H1 (cell line): ENCODE data around the gene CSNK1D. TPM values are rescaled to one million over a fixed set of nuclear protein-coding genes. Genes with fewer than 3 reads are reported as not detected.

Experiments used
- CTCF ChIA-PET: fragments of 300-600 bp; sonication (Branson Sonifier 250); formaldehyde crosslinking; loops from one replicate; lab custom pipeline; 2021; ENCODE audit not compliant: partially characterized antibody; lab: Charles Lee
- POLR2A ChIA-PET: fragments of 300-600 bp; sonication (Branson Sonifier 250); formaldehyde crosslinking; loops from one replicate; lab custom pipeline; 2021; ENCODE audit warnings: inconsistent platforms; ENCODE audit not compliant: partially characterized antibody; lab: Charles Lee
- DNase-seq, 2 experiments: peaks; one replicate each; pipeline versions ENCODE4 v3.0.0 to v3.0.0-alpha.2; 2010 to 2022; ENCODE audit warnings: low spot score in 2 of 2, low read depth in 1 of 2, mixed read lengths in 1 of 2
- FAIRE-seq: peaks from 2 replicates; lab custom pipeline; 2011; peaks lifted over from hg19 to GRCh38; lab: Jason Lieb, UNC
- H2AFZ ChIP-seq: 2 replicates; pipeline ENCODE4 v1.8.1; 2012; ENCODE audit warnings: low read length, inconsistent platforms
- H2AK5ac ChIP-seq: 2 replicates; pipeline ENCODE4 v1.6.1; 2013; ENCODE audit warnings: low read depth, low read length
- H2BK120ac ChIP-seq: replicated peaks from 2 replicates; pipeline ENCODE3; 2013; ENCODE audit warnings: low read depth, low read length, inconsistent platforms
- H2BK12ac ChIP-seq: 2 replicates; pipeline ENCODE4 v1.6.1; 2013; ENCODE audit warnings: low read depth, low read length
- H2BK15ac ChIP-seq: 2 replicates; pipeline ENCODE4 v1.6.1; 2013; ENCODE audit warnings: low read length
- H2BK20ac ChIP-seq: 2 replicates; pipeline ENCODE4 v1.6.1; 2013; ENCODE audit warnings: low read length
- H2BK5ac ChIP-seq: 2 replicates; pipeline ENCODE4 v1.6.1; 2013; ENCODE audit warnings: low read depth, low read length
- H3K14ac ChIP-seq: 2 replicates; pipeline ENCODE4 v1.6.1; 2013; ENCODE audit warnings: inconsistent platforms; ENCODE audit not compliant: insufficient read length
- H3K18ac ChIP-seq: 2 replicates; pipeline ENCODE4 v1.6.1; 2013; ENCODE audit warnings: low read length; ENCODE audit errors: extremely low read depth
- H3K23ac ChIP-seq: 2 replicates; pipeline ENCODE4 v1.6.1; 2013; ENCODE audit warnings: inconsistent platforms; ENCODE audit not compliant: insufficient read length
- H3K23me2 ChIP-seq: 2 replicates; pipeline ENCODE4 v1.6.1; 2013; ENCODE audit warnings: low read depth, low read length
- H3K27ac ChIP-seq: 2 replicates; pipeline ENCODE4 v1.6.1; 2011; ENCODE audit warnings: low read depth, low read length, inconsistent platforms
- H3K27me3 ChIP-seq, 4 experiments: replicated peaks in 1 of 4; 1 replicate in 1 of 4; 2 replicates in 3 of 4; pipeline versions ENCODE4 v1.6.1 to v1.8.1; 2011 to 2013; ENCODE audit warnings: low read length in 3 of 4, mild to moderate bottlenecking in 3 of 4, inconsistent platforms in 2 of 4, mixed read lengths in 2 of 4, moderate library complexity in 1 of 4; ENCODE audit not compliant: control insufficient read depth in 3 of 4, insufficient read depth in 3 of 4; ENCODE audit errors: extremely low read depth in 1 of 4
- H3K36me3 ChIP-seq, 4 experiments: 2 replicates each; pipeline versions ENCODE4 v1.6.1 to v1.8.1; 2011 to 2013; ENCODE audit warnings: mild to moderate bottlenecking in 4 of 4, low read length in 3 of 4, moderate library complexity in 2 of 4, control low read depth in 1 of 4, inconsistent platforms in 1 of 4; ENCODE audit not compliant: insufficient read depth in 4 of 4, control insufficient read depth in 2 of 4
- H3K4ac ChIP-seq: replicated peaks from 2 replicates; pipeline ENCODE3; 2013; ENCODE audit warnings: low read length, low read depth, mixed read lengths, inconsistent platforms; ENCODE audit not compliant: insufficient read length
- H3K4me1 ChIP-seq, 4 experiments: replicated peaks in 1 of 4; 1 replicate in 1 of 4; 2 replicates in 3 of 4; pipeline versions ENCODE4 v1.6.1 to v1.8.1; 2011 to 2013; ENCODE audit warnings: low read length in 3 of 4, inconsistent platforms in 2 of 4, mixed read lengths in 1 of 4; ENCODE audit not compliant: insufficient read depth in 4 of 4, control insufficient read depth in 3 of 4
- H3K4me2 ChIP-seq, 2 experiments: 2 replicates each; pipeline versions ENCODE4 v1.6.1 to v1.8.1; 2011 to 2013; ENCODE audit warnings: low read depth in 2 of 2, low read length in 2 of 2, control low read depth in 1 of 2, inconsistent platforms in 1 of 2, mild to moderate bottlenecking in 1 of 2; ENCODE audit not compliant: insufficient read depth in 1 of 2
- H3K4me3 ChIP-seq, 4 experiments: fragments of 200-600, 300-600 bp in 1 of 4; sonication (generic), shearing (Covaris generic), sonication (Bioruptor Twin) in 1 of 4; 2 replicates each; pipeline versions ENCODE4 v1.5.1 to v1.8.1; 2011 to 2016; ENCODE audit warnings: low read length in 4 of 4, low read depth in 3 of 4, control low read depth in 2 of 4, inconsistent platforms in 2 of 4, mild to moderate bottlenecking in 2 of 4, mixed read lengths in 1 of 4, moderate library complexity in 1 of 4; ENCODE audit not compliant: insufficient read depth in 2 of 4; ENCODE audit errors: extremely low read depth in 1 of 4
- H3K56ac ChIP-seq: replicated peaks from 2 replicates; pipeline ENCODE3; 2013; ENCODE audit warnings: low read depth, mild to moderate bottlenecking, mixed read lengths, low read length, inconsistent platforms; ENCODE audit not compliant: insufficient read length
- H3K79me1 ChIP-seq: 2 replicates; pipeline ENCODE4 v1.6.1; 2013; ENCODE audit warnings: low read depth, low read length, control low read depth
- H3K79me2 ChIP-seq, 2 experiments: 2 replicates each; pipeline versions ENCODE4 v1.6.1 to v1.8.1; 2012 to 2013; ENCODE audit warnings: low read length in 2 of 2, mild to moderate bottlenecking in 2 of 2, inconsistent platforms in 1 of 2; ENCODE audit not compliant: insufficient read depth in 2 of 2, control insufficient read depth in 1 of 2
- H3K9ac ChIP-seq, 4 experiments: replicated peaks in 1 of 4; 1 replicate in 1 of 4; 2 replicates in 3 of 4; pipeline versions ENCODE4 v1.6.1 to v1.8.1; 2011 to 2013; ENCODE audit warnings: low read depth in 3 of 4, low read length in 3 of 4, control low read depth in 2 of 4, mild to moderate bottlenecking in 2 of 4, moderate library complexity in 2 of 4, inconsistent platforms in 1 of 4; ENCODE audit errors: extremely low read depth in 1 of 4
- H3K9me3 ChIP-seq, 2 experiments: 2 replicates each; pipeline versions ENCODE4 v1.6.1 to v1.8.1; 2012 to 2013; ENCODE audit warnings: mild to moderate bottlenecking in 2 of 2, moderate library complexity in 2 of 2, control low read depth in 1 of 2, inconsistent platforms in 1 of 2, low read depth in 1 of 2, low read length in 1 of 2, mixed read lengths in 1 of 2; ENCODE audit not compliant: insufficient read depth in 2 of 2
- H4K20me1 ChIP-seq, 2 experiments: replicated peaks in 1 of 2; 2 replicates each; pipeline versions ENCODE3 to v1.8.1; 2011 to 2013; ENCODE audit warnings: inconsistent platforms in 2 of 2, low read length in 2 of 2, mild to moderate bottlenecking in 1 of 2; ENCODE audit not compliant: insufficient read depth in 2 of 2, control insufficient read depth in 1 of 2
- H4K5ac ChIP-seq: 2 replicates; pipeline ENCODE4 v1.6.1; 2013; ENCODE audit warnings: low read length, low read depth, mixed read lengths, inconsistent platforms; ENCODE audit not compliant: insufficient read length
- H4K8ac ChIP-seq: 2 replicates; pipeline ENCODE4 v1.8.0; 2013; ENCODE audit warnings: mild to moderate bottlenecking, moderate library complexity, low read length, inconsistent platforms; ENCODE audit not compliant: insufficient read depth; ENCODE audit errors: extremely low read depth
- H4K91ac ChIP-seq: replicated peaks from 2 replicates; pipeline ENCODE3; 2013; ENCODE audit warnings: low read length, mixed read lengths, inconsistent platforms; ENCODE audit not compliant: insufficient read length
- E2F6 ChIP-seq: IDR thresholded peaks from 2 replicates; pipeline ENCODE4 v1.6.1; 2012; ENCODE audit warnings: inconsistent platforms
- SP1 ChIP-seq: IDR thresholded peaks from 2 replicates; pipeline ENCODE4 v1.6.1; 2011; ENCODE audit warnings: low read depth, low read length
- TAF7 ChIP-seq: optimal IDR thresholded peaks from 2 replicates; pipeline ENCODE3; 2011; ENCODE audit warnings: low read depth, mild to moderate bottlenecking, inconsistent platforms, low read length, moderate library complexity, borderline replicate concordance
- WGBS, 2 experiments: shearing (Covaris generic) in 1 of 2; methylation state at CpG; one replicate each; pipeline versions ENCODE4 v1.1.6 to v1.1.7; 2013 to 2015; ENCODE audit warnings: low lambda C conversion rate in 2 of 2, mixed read lengths in 2 of 2, inconsistent platforms in 1 of 2, low coverage in 1 of 2, missing lambda C conversion rate in 1 of 2; ENCODE audit not compliant: insufficient replicate concordance in 2 of 2, insufficient coverage in 1 of 2, insufficient read length in 1 of 2; ENCODE audit errors: extremely low coverage in 1 of 2, missing lambda C conversion rate in 1 of 2; 5-methylcytosine and 5-hydroxymethylcytosine counted together
- polyA plus RNA-seq, 7 experiments: library from polyadenylated mRNA; depleted of rRNA in 3 of 7; stranded (reverse) in 5 of 7; unstranded in 2 of 7; fragments of >200 nt in 5 of 7; fragments of 200-250 nt in 2 of 7; gene quantifications; 1 replicate in 5 of 7; 2 replicates in 1 of 7; 4 replicates in 1 of 7; pipeline versions ENCODE4 v1.2.1 to v1.2.3, GENCODE V29; 2011 to 2013; ENCODE audit warnings: missing spikeins in 2 of 7, mixed read lengths in 2 of 7
- total RNA-seq: library from RNA; stranded (reverse); fragmentation: NEBNext Ultra II Directional; extraction: Animal tissue kit (Norgen Biotek cat#: 25700); gene quantifications from 2 replicates; pipeline ENCODE4 v1.2.1, GENCODE V29; 2021

Gene CSNK1D
- total and polyA plus RNA-seq, 2 of the 8 experiments (the other 6 are each of a cell fraction or from before 2014, with no cell fraction given): 73.5 to 103 TPM

- POLR2A ChIA-PET: no interaction called here
- no peak for TF ChIP-seq E2F6
- TF ChIP-seq SP1: no peak
- TF ChIP-seq TAF7: no peak
Observed at GRCh38 chr17:82276938-82277337, 3.4 kb upstream of the CSNK1D start.

More at GRCh38 chr17:82276938-82277337, 3.4 kb upstream of the CSNK1D start:
- no peak overlapping the region for H3K4me2 ChIP-seq
- H2BK12ac ChIP-seq: no peak overlapping the region
- no peak overlapping the region for H4K91ac ChIP-seq
- 90% methylated on average over 5 of the region's 5 CpGs; no CpG with 5 or more reads in 1 of the 2 experiments for WGBS, 2 experiments
- H3K56ac ChIP-seq: no peak overlapping the region
- no peak overlapping the region for H2BK15ac ChIP-seq
- no peak for FAIRE-seq
- no peak for DNase-seq
- H4K5ac ChIP-seq: no peak overlapping the region
- H3K23ac ChIP-seq: no peak overlapping the region
- H3K4ac ChIP-seq: no peak overlapping the region
- no peak overlapping the region for H3K14ac ChIP-seq
- H3K23me2 ChIP-seq: peaks cover 6% of the 10 kb centered on the region
- no peak overlapping the region for H4K8ac ChIP-seq
- no peak overlapping the region for H3K4me3 ChIP-seq
- H2BK5ac ChIP-seq: no peak overlapping the region
- peaks cover 0 to 11% of the 10 kb centered on the region in 2 experiments for H4K20me1 ChIP-seq
- H2BK20ac ChIP-seq: no peak overlapping the region
- H3K18ac ChIP-seq: no peak overlapping the region
- peaks cover 6 to 8% of the 10 kb centered on the region in 2 experiments for H3K79me2 ChIP-seq
- no peak overlapping the region; the same call in 1 of the 2 replicates for H2AK5ac ChIP-seq
- H2BK120ac ChIP-seq: no peak overlapping the region
- peaks cover 0 to 21% (median 7%) of the 10 kb centered on the region in 4 experiments; a peak in 6 of 7 replicates for H3K4me1 ChIP-seq
- H3K9ac ChIP-seq: no peak overlapping the region
- CTCF ChIA-PET: no interaction called here
- H3K79me1 ChIP-seq: peaks cover 3% of the 10 kb centered on the region
- no peak overlapping the region for H2AFZ ChIP-seq
- H3K27me3 ChIP-seq: peaks cover 0 to 5% (median 5%) of the 10 kb centered on the region in 4 experiments; a peak in 3 of 7 replicates
- peaks cover 0 to 2% (median 0%) of the 10 kb centered on the region in 4 experiments; a peak in 2 of 8 replicates for H3K36me3 ChIP-seq
- no peak overlapping the region for H3K27ac ChIP-seq
- H3K9me3 ChIP-seq: no peaks in the 10 kb centered on the region
